ENCODE results near the gene ERMAP.
A peak's percentile ranks its signal among the peaks of the same experiment; 100 is the strongest.

ERMAP gene

GRCh38 chr1:42816585-42817439 lies at the start of gene ERMAP, which contains the start of gene SVBP:
Gene ERMAP, plus strand, starts transcription at chr1:42817122. Its CDS starts 13,327 bp downstream, at chr1:42830449.
Gene SVBP, minus strand, starts transcription at chr1:42817397. Its CDS starts 853 bp downstream, at chr1:42816544.
- TF ChIP-seq, protein P1, sequence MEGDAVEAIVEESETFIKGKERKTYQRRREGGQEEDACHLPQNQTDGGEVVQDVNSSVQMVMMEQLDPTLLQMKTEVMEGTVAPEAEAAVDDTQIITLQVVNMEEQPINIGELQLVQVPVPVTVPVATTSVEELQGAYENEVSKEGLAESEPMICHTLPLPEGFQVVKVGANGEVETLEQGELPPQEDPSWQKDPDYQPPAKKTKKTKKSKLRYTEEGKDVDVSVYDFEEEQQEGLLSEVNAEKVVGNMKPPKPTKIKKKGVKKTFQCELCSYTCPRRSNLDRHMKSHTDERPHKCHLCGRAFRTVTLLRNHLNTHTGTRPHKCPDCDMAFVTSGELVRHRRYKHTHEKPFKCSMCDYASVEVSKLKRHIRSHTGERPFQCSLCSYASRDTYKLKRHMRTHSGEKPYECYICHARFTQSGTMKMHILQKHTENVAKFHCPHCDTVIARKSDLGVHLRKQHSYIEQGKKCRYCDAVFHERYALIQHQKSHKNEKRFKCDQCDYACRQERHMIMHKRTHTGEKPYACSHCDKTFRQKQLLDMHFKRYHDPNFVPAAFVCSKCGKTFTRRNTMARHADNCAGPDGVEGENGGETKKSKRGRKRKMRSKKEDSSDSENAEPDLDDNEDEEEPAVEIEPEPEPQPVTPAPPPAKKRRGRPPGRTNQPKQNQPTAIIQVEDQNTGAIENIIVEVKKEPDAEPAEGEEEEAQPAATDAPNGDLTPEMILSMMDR (IDR thresholded peaks at IDR 0.05; ENCODE audit: borderline replicate concordance, control extremely low read depth, extremely low read depth, insufficient read depth, missing control alignments) = no peak
- in situ Hi-C loops (cut with MboI; ENCODE audit: low sequenced_read_pairs, unreplicated experiment) = no loop called here
- peak; percentile 98 for DNase-seq (ENCODE audit: low spot score)

DNA sequence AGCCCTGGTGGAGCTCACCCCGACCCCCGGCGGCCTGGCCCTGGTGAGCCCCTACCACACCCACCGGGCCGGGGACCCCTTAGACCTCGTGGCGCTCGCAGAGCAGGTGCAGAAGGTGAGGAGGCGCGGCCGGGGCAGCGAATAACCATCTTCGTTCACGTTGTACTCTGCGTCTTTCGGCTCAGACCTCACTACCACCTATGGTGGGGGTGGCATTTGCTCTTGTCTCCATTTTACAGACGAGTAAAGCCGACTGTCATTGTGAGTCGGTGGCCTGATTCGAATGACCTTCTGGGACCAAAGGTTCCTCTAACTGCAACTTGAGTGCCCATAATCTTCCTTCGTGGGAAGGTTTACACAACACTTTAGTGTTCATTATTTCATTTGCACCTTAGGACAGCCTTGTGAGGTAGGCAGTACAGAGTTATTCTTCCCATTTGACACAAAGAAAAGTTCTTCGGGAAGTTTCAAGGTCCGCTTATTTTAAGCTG lies 49.4 kb upstream of the ERMAP start:
- TF ChIP-seq, protein P1 (IDR thresholded peaks at IDR 0.05; ENCODE audit: borderline replicate concordance, control extremely low read depth, extremely low read depth, insufficient read depth, missing control alignments) = no peak
- no peak for DNase-seq (ENCODE audit: low spot score)
- in situ Hi-C loops (cut with MboI; ENCODE audit: low sequenced_read_pairs, unreplicated experiment) = no loop called here

GRCh38 chr1:42768172-42768571 lies 48.8 kb upstream of the ERMAP start:
- TF ChIP-seq, protein P1 (IDR thresholded peaks at IDR 0.05; ENCODE audit: borderline replicate concordance, control extremely low read depth, extremely low read depth, insufficient read depth, missing control alignments) = no peak
- in situ Hi-C loops (cut with MboI; ENCODE audit: low sequenced_read_pairs, unreplicated experiment) = no loop called here
- no peak for DNase-seq (ENCODE audit: low spot score)

DNA sequence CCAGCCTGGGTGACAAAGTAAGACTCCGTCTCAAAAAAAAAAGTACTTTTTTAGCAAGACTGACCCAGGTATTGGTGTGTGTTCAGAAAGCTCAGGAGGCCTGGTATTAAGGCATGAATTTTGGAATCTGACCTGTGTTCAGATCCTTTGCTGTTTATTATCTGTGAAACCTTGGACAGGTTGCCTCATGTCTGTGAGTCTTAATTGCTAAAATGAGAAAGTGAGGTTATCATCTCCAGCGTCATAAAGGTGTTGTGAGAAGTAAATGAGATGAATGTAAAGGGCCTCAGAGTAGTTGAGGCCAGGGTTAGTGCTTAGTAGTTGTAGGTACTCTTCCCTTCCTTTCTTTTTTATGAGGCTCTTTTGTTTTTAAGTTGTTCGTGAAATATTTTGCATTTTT lies 47.1 kb upstream of the ERMAP start:
- TF ChIP-seq, protein P1 (IDR thresholded peaks at IDR 0.05; ENCODE audit: borderline replicate concordance, control extremely low read depth, extremely low read depth, insufficient read depth, missing control alignments) = no peak
- DNase-seq (ENCODE audit: low spot score) = no peak
- in situ Hi-C loops (cut with MboI; ENCODE audit: low sequenced_read_pairs, unreplicated experiment) = no loop called here

GRCh38 chr1:42773420-42773819 lies 43.5 kb upstream of the ERMAP start:
- TF ChIP-seq, protein P1 (IDR thresholded peaks at IDR 0.05; ENCODE audit: borderline replicate concordance, control extremely low read depth, extremely low read depth, insufficient read depth, missing control alignments) = no peak
- no peak for DNase-seq (ENCODE audit: low spot score)
- in situ Hi-C loops (cut with MboI; ENCODE audit: low sequenced_read_pairs, unreplicated experiment) = no loop called here

DNA sequence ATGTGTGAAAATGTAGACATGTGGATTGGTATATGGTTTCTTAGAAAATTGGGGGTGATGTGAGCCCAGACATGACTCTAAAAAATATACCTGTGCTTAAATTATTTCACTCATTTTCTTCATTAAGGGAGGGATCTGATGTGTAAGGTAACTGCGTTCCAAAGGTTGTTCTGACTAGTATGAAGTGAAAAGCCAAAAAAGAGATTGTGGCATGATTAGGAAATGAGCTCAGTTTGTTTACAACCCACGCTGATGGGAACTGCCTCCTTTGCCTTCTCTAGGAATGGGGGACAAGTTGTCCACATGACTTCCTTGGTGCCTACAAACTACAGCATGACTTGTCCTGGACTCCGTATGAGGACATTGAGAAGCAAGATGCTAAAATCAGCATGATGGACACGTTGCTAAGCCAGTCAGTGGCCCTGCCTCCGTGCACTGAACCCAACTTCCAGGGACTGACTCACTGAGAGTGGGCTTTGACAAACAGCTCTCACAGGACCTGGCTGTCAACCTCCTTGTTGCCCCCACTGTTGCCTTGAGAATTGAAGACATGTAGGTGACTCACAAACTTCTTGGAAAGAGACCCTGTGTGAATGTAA lies 41.9 kb upstream of the ERMAP start:
- TF ChIP-seq, protein P1 (IDR thresholded peaks at IDR 0.05; ENCODE audit: borderline replicate concordance, control extremely low read depth, extremely low read depth, insufficient read depth, missing control alignments) = no peak
- in situ Hi-C loops (cut with MboI; ENCODE audit: low sequenced_read_pairs, unreplicated experiment) = no loop called here
- no peak for DNase-seq (ENCODE audit: low spot score)
